ENCODE data around the gene CYSRT1. TPM values are rescaled to one million over a fixed set of nuclear protein-coding genes. Genes with fewer than 3 reads are reported as not detected.

CYSRT1 gene
- polyA plus RNA-seq, 1 of the 3 experiments (the other 2 are of a cell fraction) = 2.1 TPM

DNA sequence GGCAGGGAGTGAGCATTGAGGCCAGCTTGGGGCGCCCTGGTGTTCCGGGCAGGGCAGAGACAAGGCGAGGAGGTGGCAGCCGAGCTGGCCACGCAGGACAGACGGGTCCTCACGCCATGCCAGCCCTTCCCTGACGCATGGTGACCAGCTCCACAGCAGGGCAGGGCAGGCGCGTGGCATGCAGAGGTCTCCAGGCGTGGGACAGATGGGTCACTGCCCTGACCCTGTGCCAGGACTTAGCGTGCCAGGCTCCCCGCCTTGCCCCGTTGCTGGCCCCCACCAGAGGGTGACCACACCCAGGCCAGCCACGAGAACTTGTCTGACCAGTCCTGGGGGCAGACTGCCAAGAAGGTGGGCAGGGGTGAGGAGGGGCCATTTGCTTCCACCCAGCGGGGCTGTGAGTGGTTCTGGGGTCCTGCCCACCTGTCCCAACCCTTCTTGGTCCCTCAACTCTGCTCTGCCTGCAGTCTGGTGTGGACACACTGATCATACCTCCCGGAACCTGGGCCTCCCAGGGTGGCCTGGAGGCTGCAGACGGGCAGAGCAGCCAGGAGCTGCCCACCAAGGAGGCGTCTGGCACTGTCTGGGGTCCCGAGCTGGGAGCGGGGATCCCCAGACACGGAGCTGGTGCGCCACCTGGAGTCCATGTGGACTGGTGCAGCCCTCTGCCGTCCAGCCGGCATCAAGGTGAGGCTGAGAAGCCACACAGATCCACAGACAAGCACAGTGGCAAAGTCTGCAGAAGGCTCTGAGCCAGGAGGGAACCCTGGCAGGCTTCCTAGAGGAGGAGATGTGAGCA is 2.3 kb downstream of the CYSRT1 start, which contains the start of gene RNF224:
Gene RNF224 (plus strand): TSS at position 449 of the 799 bp plus-strand sequence. CDS start 834 bp downstream, outside the sequence.
- TF ChIP-seq TAF1 (IDR thresholded peaks at IDR 0.05; ENCODE audit: borderline replicate concordance, low read depth, low read length) = no peak
- TF ChIP-seq FOSL2 (IDR thresholded peaks at IDR 0.05; ENCODE audit: borderline replicate concordance, low read depth) = no peak
- peak; percentile 87 for TF ChIP-seq RAD21 (IDR thresholded peaks at IDR 0.05; ENCODE audit: low read length)
- TF ChIP-seq, protein P1, sequence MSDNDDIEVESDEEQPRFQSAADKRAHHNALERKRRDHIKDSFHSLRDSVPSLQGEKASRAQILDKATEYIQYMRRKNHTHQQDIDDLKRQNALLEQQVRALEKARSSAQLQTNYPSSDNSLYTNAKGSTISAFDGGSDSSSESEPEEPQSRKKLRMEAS (IDR thresholded peaks at IDR 0.05; ENCODE audit: low read depth) = 0 out of 2 replicates have a peak, but pooled peaks have one; percentile 17
- TF ChIP-seq, protein P2, sequence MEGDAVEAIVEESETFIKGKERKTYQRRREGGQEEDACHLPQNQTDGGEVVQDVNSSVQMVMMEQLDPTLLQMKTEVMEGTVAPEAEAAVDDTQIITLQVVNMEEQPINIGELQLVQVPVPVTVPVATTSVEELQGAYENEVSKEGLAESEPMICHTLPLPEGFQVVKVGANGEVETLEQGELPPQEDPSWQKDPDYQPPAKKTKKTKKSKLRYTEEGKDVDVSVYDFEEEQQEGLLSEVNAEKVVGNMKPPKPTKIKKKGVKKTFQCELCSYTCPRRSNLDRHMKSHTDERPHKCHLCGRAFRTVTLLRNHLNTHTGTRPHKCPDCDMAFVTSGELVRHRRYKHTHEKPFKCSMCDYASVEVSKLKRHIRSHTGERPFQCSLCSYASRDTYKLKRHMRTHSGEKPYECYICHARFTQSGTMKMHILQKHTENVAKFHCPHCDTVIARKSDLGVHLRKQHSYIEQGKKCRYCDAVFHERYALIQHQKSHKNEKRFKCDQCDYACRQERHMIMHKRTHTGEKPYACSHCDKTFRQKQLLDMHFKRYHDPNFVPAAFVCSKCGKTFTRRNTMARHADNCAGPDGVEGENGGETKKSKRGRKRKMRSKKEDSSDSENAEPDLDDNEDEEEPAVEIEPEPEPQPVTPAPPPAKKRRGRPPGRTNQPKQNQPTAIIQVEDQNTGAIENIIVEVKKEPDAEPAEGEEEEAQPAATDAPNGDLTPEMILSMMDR (IDR thresholded peaks at IDR 0.05) = peak; percentile 82
- peak; percentile 81 for TF ChIP-seq SMC3 (IDR thresholded peaks at IDR 0.05; ENCODE audit: low read depth, low read length)
- TF ChIP-seq, protein P3, sequence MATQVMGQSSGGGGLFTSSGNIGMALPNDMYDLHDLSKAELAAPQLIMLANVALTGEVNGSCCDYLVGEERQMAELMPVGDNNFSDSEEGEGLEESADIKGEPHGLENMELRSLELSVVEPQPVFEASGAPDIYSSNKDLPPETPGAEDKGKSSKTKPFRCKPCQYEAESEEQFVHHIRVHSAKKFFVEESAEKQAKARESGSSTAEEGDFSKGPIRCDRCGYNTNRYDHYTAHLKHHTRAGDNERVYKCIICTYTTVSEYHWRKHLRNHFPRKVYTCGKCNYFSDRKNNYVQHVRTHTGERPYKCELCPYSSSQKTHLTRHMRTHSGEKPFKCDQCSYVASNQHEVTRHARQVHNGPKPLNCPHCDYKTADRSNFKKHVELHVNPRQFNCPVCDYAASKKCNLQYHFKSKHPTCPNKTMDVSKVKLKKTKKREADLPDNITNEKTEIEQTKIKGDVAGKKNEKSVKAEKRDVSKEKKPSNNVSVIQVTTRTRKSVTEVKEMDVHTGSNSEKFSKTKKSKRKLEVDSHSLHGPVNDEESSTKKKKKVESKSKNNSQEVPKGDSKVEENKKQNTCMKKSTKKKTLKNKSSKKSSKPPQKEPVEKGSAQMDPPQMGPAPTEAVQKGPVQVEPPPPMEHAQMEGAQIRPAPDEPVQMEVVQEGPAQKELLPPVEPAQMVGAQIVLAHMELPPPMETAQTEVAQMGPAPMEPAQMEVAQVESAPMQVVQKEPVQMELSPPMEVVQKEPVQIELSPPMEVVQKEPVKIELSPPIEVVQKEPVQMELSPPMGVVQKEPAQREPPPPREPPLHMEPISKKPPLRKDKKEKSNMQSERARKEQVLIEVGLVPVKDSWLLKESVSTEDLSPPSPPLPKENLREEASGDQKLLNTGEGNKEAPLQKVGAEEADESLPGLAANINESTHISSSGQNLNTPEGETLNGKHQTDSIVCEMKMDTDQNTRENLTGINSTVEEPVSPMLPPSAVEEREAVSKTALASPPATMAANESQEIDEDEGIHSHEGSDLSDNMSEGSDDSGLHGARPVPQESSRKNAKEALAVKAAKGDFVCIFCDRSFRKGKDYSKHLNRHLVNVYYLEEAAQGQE (IDR thresholded peaks at IDR 0.05; ENCODE audit: low read depth, low read length) = no peak
- no peak for TF ChIP-seq TEAD4 (IDR thresholded peaks at IDR 0.05; ENCODE audit: borderline replicate concordance, insufficient read depth)
- peak; percentile 41 for TF ChIP-seq CHD2 (IDR thresholded peaks at IDR 0.05; ENCODE audit: low read length, partially characterized antibody)
- no peak for TF ChIP-seq SIN3A (IDR thresholded peaks at IDR 0.05; ENCODE audit: borderline replicate concordance, low read depth, low read length)
- 0 out of 2 replicates have a peak, but pooled peaks have one; percentile 28 for TF ChIP-seq RCOR1 (IDR thresholded peaks at IDR 0.05; ENCODE audit: low read length)
- TF ChIP-seq TCF12 (IDR thresholded peaks at IDR 0.05) = no peak
- Histone ChIP-seq H4K20me1 (ENCODE audit: insufficient read depth) (no peaks in the 10 kb centered on the region), H3K27me3 (ENCODE audit: insufficient read depth) (no peaks in the 10 kb centered on the region), H3F3A (replicated peaks; ENCODE audit: insufficient read depth) (peaks cover 16% of the 10 kb centered on the region), H3K9me2 (no peaks in the 10 kb centered on the region), H3K36me3 (replicated peaks in 1 of 2; ENCODE audit: control insufficient read depth in 1 of 2, insufficient read depth in 2 of 2, low read length in 1 of 2) (no peaks in the 10 kb centered on the region), H3K9ac (no peak within 1 kb of the TSS), H2AFZ (ENCODE audit: low read depth) (no peak within 1 kb of the TSS), H3K9me3 (no peaks in the 10 kb centered on the region), H3K4me3 (ENCODE audit: low read depth in 2 of 2, low read length in 1 of 2) (no peak within 1 kb of the TSS; a peak in 1 of 4 replicates), H3K27ac (ENCODE audit: low read depth in 2 of 2, low read length in 1 of 2) (no peak within 1 kb of the TSS; a peak in 1 of 4 replicates), H3K4me2 (peak within 1 kb of the TSS; percentile 1; the same call in 1 of the 2 replicates), H3K4me1 (ENCODE audit: control insufficient read depth in 1 of 2, insufficient read depth in 2 of 2, low read depth in 1 of 2, low read length in 1 of 2) (peaks cover 0 to 54% of the 10 kb centered on the region in 2 experiments; a peak in 1 of 4 replicates), H3K79me2 (ENCODE audit: insufficient read depth) (no peaks in the 10 kb centered on the region)
- CTCF ChIA-PET = interaction anchor here (0.6 to 7.7 kb wide), 47 partner anchors 8 to 315 kb away, joined by 3 to 95 read pairs (median 5); partner anchors contain the start of genes ANAPC2, DPP7, LRRC26 and MAN1B1
- POLR2A ChIA-PET = interaction anchor here (1.0 to 1.5 kb wide), 7 partner anchors 13 to 120 kb away, joined by 3 to 8 read pairs (median 5); no protein-coding TSS in a partner anchor
- DNase-seq = peak; percentile 91
- 44% methylated on average over 11 of the region's 25 CpGs for WGBS (ENCODE audit: low lambda C conversion rate)
